ENCODE results near the gene MCRIP1. TPM values are rescaled to one million over a fixed set of nuclear protein-coding genes. Genes with fewer than 3 reads are reported as not detected.

The MCRIP1 gene
- total and polyA plus RNA-seq, 9 of the 15 experiments (the other 6 are each of a cell fraction or from before 2014, with no cell fraction given), result 0.39 to 35.8 (median 9.7) TPM

DNA sequence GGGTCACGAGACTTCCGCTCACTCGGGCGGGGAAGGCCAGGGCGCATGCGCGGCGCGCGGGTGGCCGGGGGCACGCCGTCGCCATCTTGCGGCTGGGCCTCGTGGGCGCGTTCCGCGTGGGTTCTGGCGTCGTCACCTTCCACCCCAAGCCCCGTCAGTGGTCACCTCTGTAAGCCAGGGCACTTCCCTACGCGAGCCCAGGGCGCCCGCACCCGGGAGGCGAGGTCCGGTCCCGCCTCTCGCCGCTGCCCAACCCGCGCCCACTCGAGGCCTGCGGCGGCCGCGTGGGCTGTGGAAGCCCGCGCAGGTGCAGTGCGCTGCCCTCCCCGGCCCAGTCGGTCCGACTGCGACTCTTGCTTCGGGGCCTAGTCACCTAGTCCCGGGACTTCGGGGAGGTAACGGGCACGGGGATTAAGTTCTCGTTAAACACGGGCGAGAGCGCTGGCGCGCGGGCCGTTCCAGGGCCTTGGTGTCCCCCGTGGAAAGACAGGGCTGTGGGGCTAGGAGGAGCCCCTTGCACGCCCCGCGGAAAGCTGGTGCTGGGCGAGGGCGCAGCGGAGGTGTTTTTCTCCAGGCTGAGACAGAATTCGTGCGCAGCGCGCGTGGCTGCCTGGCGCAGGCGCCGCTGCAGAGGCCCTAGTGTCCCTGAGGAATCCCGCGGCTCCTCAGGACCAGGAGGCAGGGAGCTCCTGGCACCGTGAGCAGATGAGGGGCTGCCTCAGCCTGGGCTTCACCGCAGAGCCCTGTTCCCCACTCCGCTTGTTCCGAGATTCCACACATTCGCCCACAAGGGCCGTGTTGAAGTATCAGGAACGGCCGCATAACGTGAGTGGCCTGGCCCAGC lies 38.5 kb upstream of the MCRIP1 start (continued):
- TF ChIP-seq, protein P1, sequence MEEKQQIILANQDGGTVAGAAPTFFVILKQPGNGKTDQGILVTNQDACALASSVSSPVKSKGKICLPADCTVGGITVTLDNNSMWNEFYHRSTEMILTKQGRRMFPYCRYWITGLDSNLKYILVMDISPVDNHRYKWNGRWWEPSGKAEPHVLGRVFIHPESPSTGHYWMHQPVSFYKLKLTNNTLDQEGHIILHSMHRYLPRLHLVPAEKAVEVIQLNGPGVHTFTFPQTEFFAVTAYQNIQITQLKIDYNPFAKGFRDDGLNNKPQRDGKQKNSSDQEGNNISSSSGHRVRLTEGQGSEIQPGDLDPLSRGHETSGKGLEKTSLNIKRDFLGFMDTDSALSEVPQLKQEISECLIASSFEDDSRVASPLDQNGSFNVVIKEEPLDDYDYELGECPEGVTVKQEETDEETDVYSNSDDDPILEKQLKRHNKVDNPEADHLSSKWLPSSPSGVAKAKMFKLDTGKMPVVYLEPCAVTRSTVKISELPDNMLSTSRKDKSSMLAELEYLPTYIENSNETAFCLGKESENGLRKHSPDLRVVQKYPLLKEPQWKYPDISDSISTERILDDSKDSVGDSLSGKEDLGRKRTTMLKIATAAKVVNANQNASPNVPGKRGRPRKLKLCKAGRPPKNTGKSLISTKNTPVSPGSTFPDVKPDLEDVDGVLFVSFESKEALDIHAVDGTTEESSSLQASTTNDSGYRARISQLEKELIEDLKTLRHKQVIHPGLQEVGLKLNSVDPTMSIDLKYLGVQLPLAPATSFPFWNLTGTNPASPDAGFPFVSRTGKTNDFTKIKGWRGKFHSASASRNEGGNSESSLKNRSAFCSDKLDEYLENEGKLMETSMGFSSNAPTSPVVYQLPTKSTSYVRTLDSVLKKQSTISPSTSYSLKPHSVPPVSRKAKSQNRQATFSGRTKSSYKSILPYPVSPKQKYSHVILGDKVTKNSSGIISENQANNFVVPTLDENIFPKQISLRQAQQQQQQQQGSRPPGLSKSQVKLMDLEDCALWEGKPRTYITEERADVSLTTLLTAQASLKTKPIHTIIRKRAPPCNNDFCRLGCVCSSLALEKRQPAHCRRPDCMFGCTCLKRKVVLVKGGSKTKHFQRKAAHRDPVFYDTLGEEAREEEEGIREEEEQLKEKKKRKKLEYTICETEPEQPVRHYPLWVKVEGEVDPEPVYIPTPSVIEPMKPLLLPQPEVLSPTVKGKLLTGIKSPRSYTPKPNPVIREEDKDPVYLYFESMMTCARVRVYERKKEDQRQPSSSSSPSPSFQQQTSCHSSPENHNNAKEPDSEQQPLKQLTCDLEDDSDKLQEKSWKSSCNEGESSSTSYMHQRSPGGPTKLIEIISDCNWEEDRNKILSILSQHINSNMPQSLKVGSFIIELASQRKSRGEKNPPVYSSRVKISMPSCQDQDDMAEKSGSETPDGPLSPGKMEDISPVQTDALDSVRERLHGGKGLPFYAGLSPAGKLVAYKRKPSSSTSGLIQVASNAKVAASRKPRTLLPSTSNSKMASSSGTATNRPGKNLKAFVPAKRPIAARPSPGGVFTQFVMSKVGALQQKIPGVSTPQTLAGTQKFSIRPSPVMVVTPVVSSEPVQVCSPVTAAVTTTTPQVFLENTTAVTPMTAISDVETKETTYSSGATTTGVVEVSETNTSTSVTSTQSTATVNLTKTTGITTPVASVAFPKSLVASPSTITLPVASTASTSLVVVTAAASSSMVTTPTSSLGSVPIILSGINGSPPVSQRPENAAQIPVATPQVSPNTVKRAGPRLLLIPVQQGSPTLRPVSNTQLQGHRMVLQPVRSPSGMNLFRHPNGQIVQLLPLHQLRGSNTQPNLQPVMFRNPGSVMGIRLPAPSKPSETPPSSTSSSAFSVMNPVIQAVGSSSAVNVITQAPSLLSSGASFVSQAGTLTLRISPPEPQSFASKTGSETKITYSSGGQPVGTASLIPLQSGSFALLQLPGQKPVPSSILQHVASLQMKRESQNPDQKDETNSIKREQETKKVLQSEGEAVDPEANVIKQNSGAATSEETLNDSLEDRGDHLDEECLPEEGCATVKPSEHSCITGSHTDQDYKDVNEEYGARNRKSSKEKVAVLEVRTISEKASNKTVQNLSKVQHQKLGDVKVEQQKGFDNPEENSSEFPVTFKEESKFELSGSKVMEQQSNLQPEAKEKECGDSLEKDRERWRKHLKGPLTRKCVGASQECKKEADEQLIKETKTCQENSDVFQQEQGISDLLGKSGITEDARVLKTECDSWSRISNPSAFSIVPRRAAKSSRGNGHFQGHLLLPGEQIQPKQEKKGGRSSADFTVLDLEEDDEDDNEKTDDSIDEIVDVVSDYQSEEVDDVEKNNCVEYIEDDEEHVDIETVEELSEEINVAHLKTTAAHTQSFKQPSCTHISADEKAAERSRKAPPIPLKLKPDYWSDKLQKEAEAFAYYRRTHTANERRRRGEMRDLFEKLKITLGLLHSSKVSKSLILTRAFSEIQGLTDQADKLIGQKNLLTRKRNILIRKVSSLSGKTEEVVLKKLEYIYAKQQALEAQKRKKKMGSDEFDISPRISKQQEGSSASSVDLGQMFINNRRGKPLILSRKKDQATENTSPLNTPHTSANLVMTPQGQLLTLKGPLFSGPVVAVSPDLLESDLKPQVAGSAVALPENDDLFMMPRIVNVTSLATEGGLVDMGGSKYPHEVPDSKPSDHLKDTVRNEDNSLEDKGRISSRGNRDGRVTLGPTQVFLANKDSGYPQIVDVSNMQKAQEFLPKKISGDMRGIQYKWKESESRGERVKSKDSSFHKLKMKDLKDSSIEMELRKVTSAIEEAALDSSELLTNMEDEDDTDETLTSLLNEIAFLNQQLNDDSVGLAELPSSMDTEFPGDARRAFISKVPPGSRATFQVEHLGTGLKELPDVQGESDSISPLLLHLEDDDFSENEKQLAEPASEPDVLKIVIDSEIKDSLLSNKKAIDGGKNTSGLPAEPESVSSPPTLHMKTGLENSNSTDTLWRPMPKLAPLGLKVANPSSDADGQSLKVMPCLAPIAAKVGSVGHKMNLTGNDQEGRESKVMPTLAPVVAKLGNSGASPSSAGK (IDR thresholded peaks at IDR 0.05), result peak; percentile 93
- TF ChIP-seq, protein P2, sequence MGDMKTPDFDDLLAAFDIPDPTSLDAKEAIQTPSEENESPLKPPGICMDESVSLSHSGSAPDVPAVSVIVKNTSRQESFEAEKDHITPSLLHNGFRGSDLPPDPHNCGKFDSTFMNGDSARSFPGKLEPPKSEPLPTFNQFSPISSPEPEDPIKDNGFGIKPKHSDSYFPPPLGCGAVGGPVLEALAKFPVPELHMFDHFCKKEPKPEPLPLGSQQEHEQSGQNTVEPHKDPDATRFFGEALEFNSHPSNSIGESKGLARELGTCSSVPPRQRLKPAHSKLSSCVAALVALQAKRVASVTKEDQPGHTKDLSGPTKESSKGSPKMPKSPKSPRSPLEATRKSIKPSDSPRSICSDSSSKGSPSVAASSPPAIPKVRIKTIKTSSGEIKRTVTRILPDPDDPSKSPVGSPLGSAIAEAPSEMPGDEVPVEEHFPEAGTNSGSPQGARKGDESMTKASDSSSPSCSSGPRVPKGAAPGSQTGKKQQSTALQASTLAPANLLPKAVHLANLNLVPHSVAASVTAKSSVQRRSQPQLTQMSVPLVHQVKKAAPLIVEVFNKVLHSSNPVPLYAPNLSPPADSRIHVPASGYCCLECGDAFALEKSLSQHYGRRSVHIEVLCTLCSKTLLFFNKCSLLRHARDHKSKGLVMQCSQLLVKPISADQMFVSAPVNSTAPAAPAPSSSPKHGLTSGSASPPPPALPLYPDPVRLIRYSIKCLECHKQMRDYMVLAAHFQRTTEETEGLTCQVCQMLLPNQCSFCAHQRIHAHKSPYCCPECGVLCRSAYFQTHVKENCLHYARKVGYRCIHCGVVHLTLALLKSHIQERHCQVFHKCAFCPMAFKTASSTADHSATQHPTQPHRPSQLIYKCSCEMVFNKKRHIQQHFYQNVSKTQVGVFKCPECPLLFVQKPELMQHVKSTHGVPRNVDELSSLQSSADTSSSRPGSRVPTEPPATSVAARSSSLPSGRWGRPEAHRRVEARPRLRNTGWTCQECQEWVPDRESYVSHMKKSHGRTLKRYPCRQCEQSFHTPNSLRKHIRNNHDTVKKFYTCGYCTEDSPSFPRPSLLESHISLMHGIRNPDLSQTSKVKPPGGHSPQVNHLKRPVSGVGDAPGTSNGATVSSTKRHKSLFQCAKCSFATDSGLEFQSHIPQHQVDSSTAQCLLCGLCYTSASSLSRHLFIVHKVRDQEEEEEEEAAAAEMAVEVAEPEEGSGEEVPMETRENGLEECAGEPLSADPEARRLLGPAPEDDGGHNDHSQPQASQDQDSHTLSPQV (IDR thresholded peaks at IDR 0.05), result peak; percentile 96
- TF ChIP-seq HDAC3 (IDR thresholded peaks at IDR 0.05; ENCODE audit: borderline replicate concordance, partially characterized antibody) (no peak), MYC (IDR thresholded peaks at IDR 0.05; ENCODE audit: low read depth, low read length) (peak; percentile 100), MYC (CRISPR knock-in tag; IDR thresholded peaks at IDR 0.05; ENCODE audit: borderline replicate concordance, low read depth) (peak; percentile 97), ZNF511 (CRISPR knock-in tag; IDR thresholded peaks at IDR 0.05) (peak; percentile 91), EGR1 (conservative IDR thresholded peaks at IDR 0.05) (peak; percentile 57), BRD9 (IDR thresholded peaks at IDR 0.05; ENCODE audit: low read depth, partially characterized antibody) (peak; percentile 42), CHD4 (IDR thresholded peaks at IDR 0.05; ENCODE audit: insufficient read depth, insufficient replicate concordance, low read depth, low read length, poor library complexity, severe bottlenecking) (peak; percentile 85), CXXC5 (CRISPR knock-in tag; IDR thresholded peaks at IDR 0.05) (peak; percentile 77)

All from K562 (cell line).